GM23338 (cell line): ENCODE data around the gene EMX1. TPM values are rescaled to one million over a fixed set of nuclear protein-coding genes. Genes with fewer than 3 reads are reported as not detected.
A peak's percentile ranks its signal among the peaks of the same experiment; 100 is the strongest.

Experiments used
- ATAC-seq: fragments of 200-7000 bp; cut with Tn5 transposase; 3 replicates; pipeline ENCODE4 v1.9.1; 2020
- DNase-seq: peaks from one replicate; pipeline ENCODE4 v3.0.0-alpha.2; 2015; ENCODE audit warnings: low spot score
- H2AFZ ChIP-seq: fragments of 200-600 bp; sonication (generic); 2 replicates; pipeline ENCODE4 v1.8.0; 2016; ENCODE audit warnings: antibody characterized with exemption, mild to moderate bottlenecking, moderate library complexity
- H3F3A ChIP-seq: fragments of 200-600 bp; sonication (generic); replicated peaks from 2 replicates; pipeline ENCODE4 v1.8.0; 2017; ENCODE audit warnings: antibody characterized with exemption, mixed run types, low read depth
- H3K27ac ChIP-seq: fragments of 200-600 bp; sonication (generic); 2 replicates; pipeline ENCODE4 v1.6.1; 2016; ENCODE audit warnings: low read depth
- H3K27me3 ChIP-seq: fragments of 200-600 bp; sonication (generic); 2 replicates; pipeline ENCODE4 v1.8.0; 2016; ENCODE audit warnings: mild to moderate bottlenecking, mixed run types, moderate library complexity; ENCODE audit not compliant: insufficient read depth
- H3K36me3 ChIP-seq: fragments of 200-600 bp; sonication (generic); 2 replicates; pipeline ENCODE4 v1.8.0; 2016; ENCODE audit warnings: mild to moderate bottlenecking; ENCODE audit not compliant: insufficient read depth
- H3K4me1 ChIP-seq: fragments of 200-600 bp; sonication (generic); 2 replicates; pipeline ENCODE4 v1.8.0; 2016; ENCODE audit warnings: mild to moderate bottlenecking, moderate library complexity; ENCODE audit not compliant: insufficient read depth
- H3K4me2 ChIP-seq: fragments of 200-600 bp; sonication (generic); 2 replicates; pipeline ENCODE4 v1.7.1; 2017; ENCODE audit warnings: mixed run types
- H3K4me3 ChIP-seq: fragments of 200-600 bp; sonication (generic); 2 replicates; pipeline ENCODE4 v1.6.1; 2016; ENCODE audit warnings: mixed run types
- H3K79me2 ChIP-seq: fragments of 200-600 bp; sonication (generic); replicated peaks from 2 replicates; pipeline ENCODE4 v1.8.0; 2017; ENCODE audit warnings: mild to moderate bottlenecking; ENCODE audit not compliant: insufficient read depth
- H3K9me2 ChIP-seq: fragments of 200-600 bp; sonication (generic); 2 replicates; pipeline ENCODE4 v1.8.0; 2017; ENCODE audit not compliant: insufficient read depth
- H4K20me1 ChIP-seq: fragments of 200-600 bp; sonication (generic); replicated peaks from 2 replicates; pipeline ENCODE4 v1.8.0; 2017; ENCODE audit warnings: mild to moderate bottlenecking; ENCODE audit not compliant: insufficient read depth
- H3K27ac Mint-ChIP-seq: 2 replicates; pipeline ENCODE4 v1.8.0; 2020; ENCODE audit warnings: inconsistent platforms, mild to moderate bottlenecking, moderate library complexity, mixed read lengths
- H3K27me3 Mint-ChIP-seq: 3 replicates; pipeline ENCODE4 v1.8.0; 2022; ENCODE audit warnings: low read depth, mild to moderate bottlenecking, moderate library complexity, mixed read lengths, inconsistent platforms; ENCODE audit not compliant: insufficient read depth, poor library complexity
- H3K36me3 Mint-ChIP-seq: 3 replicates; pipeline ENCODE4 v1.8.0; 2021; ENCODE audit warnings: low read depth, mild to moderate bottlenecking, inconsistent platforms, moderate library complexity, mixed read lengths
- H3K4me1 Mint-ChIP-seq: 3 replicates; pipeline ENCODE4 v1.8.0; 2020; ENCODE audit warnings: mild to moderate bottlenecking, inconsistent platforms, mixed read lengths
- H3K4me3 Mint-ChIP-seq: 3 replicates; pipeline ENCODE4 v1.8.0; 2021; ENCODE audit warnings: moderate library complexity, mild to moderate bottlenecking, inconsistent platforms, mixed read lengths
- H3K9me3 Mint-ChIP-seq: 3 replicates; pipeline ENCODE4 v1.8.0; 2020; ENCODE audit warnings: moderate library complexity, mild to moderate bottlenecking, inconsistent platforms, mixed read lengths
- CREB1 ChIP-seq: fragments of 250-450 bp; sonication (Bioruptor Pico); IDR thresholded peaks from 2 replicates; pipeline ENCODE4 v1.5.0; 2020; ENCODE audit warnings: low read depth, mild to moderate bottlenecking, moderate library complexity
- EZH2 ChIP-seq: fragments of 200-600 bp; sonication (generic); IDR thresholded peaks from one replicate; pipeline ENCODE4 v1.8.0; 2017; ENCODE audit warnings: antibody characterized with exemption, mild to moderate bottlenecking, low read depth; ENCODE audit not compliant: unreplicated experiment
- EZH2phosphoT487 ChIP-seq: fragments of 200-600 bp; sonication (generic); IDR thresholded peaks from one replicate; pipeline ENCODE4 v1.8.1; 2018; ENCODE audit warnings: antibody characterized with exemption; ENCODE audit not compliant: unreplicated experiment
- JUNB ChIP-seq: IDR thresholded peaks from one replicate; pipeline ENCODE4 v1.6.1; 2016; ENCODE audit warnings: antibody characterized with exemption; ENCODE audit not compliant: unreplicated experiment
- NANOG ChIP-seq: IDR thresholded peaks from 2 replicates; pipeline ENCODE4 v1.6.1; 2016; ENCODE audit warnings: antibody characterized with exemption, borderline replicate concordance
- POLR2AphosphoS5 ChIP-seq: IDR thresholded peaks from 2 replicates; pipeline ENCODE4 v1.6.1; 2016; ENCODE audit warnings: antibody characterized with exemption, low read depth
- STAT1 ChIP-seq: IDR thresholded peaks from one replicate; pipeline ENCODE4 v1.6.1; 2016; ENCODE audit warnings: antibody characterized with exemption; ENCODE audit not compliant: unreplicated experiment
- ZNF114 ChIP-seq: fragments of 250-450 bp; sonication (Bioruptor Pico); IDR thresholded peaks from 2 replicates; pipeline ENCODE4 v1.5.0; 2020; ENCODE audit warnings: mild to moderate bottlenecking, moderate library complexity
- ZNF331 ChIP-seq: fragments of 250-450 bp; sonication (Bioruptor Pico); IDR thresholded peaks from 2 replicates; pipeline ENCODE4 v1.5.0; 2020; ENCODE audit warnings: low read depth, mild to moderate bottlenecking, moderate library complexity
- ZNF462 ChIP-seq: fragments of 250-450 bp; sonication (Bioruptor Pico); IDR thresholded peaks from 2 replicates; pipeline ENCODE4 v1.5.0; 2020; ENCODE audit warnings: mild to moderate bottlenecking, moderate library complexity
- polyA plus RNA-seq: library from polyadenylated mRNA; unstranded; fragments of >200 nt; fragmentation: Nextera tagmentation; extraction: Ambion mirVana; gene quantifications from 2 replicates; pipeline ENCODE4 v1.2.1, GENCODE V29; 2016
- total RNA-seq: library from RNA; depleted of rRNA; stranded (reverse); fragments of >200 nt; shearing (Covaris generic); gene quantifications from 2 replicates; pipeline ENCODE4 v1.2.3, GENCODE V29; 2014

Gene EMX1
- total and polyA plus RNA-seq, 2 experiments from 2014 or later, result 3.9 to 7.9 TPM

- TF ChIP-seq ZNF462, result no peak
- TF ChIP-seq NANOG, result no peak
Measured at GRCh38 chr2:72938455-72938854, 21.1 kb downstream of the EMX1 start (continued).

- Histone ChIP-seq H3K4me1 (peaks cover 20% of the 10 kb centered on the region), H3K27ac (no peak overlapping the region), H3K4me3 (no peak overlapping the region), H3K9me2 (0 out of 2 replicates have a peak, but pooled peaks cover 3% of the 10 kb centered on the region), H3K4me2 (peak overlapping the region; percentile 32; the same call in 1 of the 2 replicates), H4K20me1 (no peaks in the 10 kb centered on the region), H3K27me3 (no peaks in the 10 kb centered on the region), H3K36me3 (no peaks in the 10 kb centered on the region), H3K79me2 (no peaks in the 10 kb centered on the region), H2AFZ (no peak overlapping the region), H3F3A (no peaks in the 10 kb centered on the region)
- H3K36me3 Mint-ChIP-seq, result peaks cover 21% of the 10 kb centered on the region
- H3K9me3 Mint-ChIP-seq, result peaks cover 2% of the 10 kb centered on the region; the same call in 2 of the 3 replicates
- no peak overlapping the region; the same call in 2 of the 3 replicates for H3K4me3 Mint-ChIP-seq
- DNase-seq (no peak), ATAC-seq (no peak)
- peaks cover 24% of the 10 kb centered on the region for H3K27me3 Mint-ChIP-seq
- H3K27ac Mint-ChIP-seq, result no peak overlapping the region
- H3K4me1 Mint-ChIP-seq, result peaks cover 49% of the 10 kb centered on the region
- TF ChIP-seq EZH2 (no peak), JUNB (no peak), ZNF114 (CRISPR knock-in tag) (no peak), ZNF462 (no peak), CREB1 (CRISPR knock-in tag) (no peak), STAT1 (no peak), EZH2phosphoT487 (no peak), ZNF331 (no peak), POLR2AphosphoS5 (no peak)
Measured at GRCh38 chr2:72940361-72940760, 23.0 kb downstream of the EMX1 start.
